Measurements from ENCODE around the gene FRMD1. TPM values are rescaled to one million over a fixed set of nuclear protein-coding genes. Genes with fewer than 3 reads are reported as not detected.

Gene FRMD1
- total RNA-seq, 1 donor from 2014 or later: not detected

DNA sequence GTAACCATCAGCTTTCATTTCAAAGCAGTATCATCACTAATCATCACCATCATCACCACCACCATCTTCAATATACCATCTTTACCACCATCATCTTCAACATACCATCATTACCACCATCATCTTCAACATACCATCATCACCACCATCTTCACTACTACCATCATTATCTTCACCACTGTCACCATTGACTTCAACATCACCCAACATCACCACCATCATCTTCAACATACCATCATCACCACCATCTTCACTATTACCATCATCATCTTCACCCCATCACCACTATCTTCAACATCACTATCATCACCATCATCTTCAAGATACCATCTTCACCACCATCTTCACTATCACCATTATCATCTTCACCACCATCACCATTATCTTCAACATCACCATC, 40.5 kb upstream of the FRMD1 start:
- H3K36me3 Mint-ChIP-seq (ENCODE audit: low read depth): no peaks in the 10 kb centered on the region
- H3K27ac Mint-ChIP-seq: no peak overlapping the region
- no peak overlapping the region for H3K4me3 Mint-ChIP-seq
- intact Hi-C loops (cut with micrococcal nuclease): no loop called here
- H3K9me3 Mint-ChIP-seq: peaks cover 13% of the 10 kb centered on the region
- H3K4me1 Mint-ChIP-seq (ENCODE audit: low read depth): no peaks in the 10 kb centered on the region
- DNase-seq (ENCODE audit: low spot score): no peak
- H3K27me3 Mint-ChIP-seq (ENCODE audit: insufficient read depth): no peaks in the 10 kb centered on the region

GRCh38 chr6:168118935-168119334, 39.9 kb upstream of the FRMD1 start:
- no peak overlapping the region for H3K27ac Mint-ChIP-seq
- no peak for DNase-seq (ENCODE audit: low spot score)
- H3K4me3 Mint-ChIP-seq: no peak overlapping the region
- no peaks in the 10 kb centered on the region for H3K36me3 Mint-ChIP-seq (ENCODE audit: low read depth)
- H3K4me1 Mint-ChIP-seq (ENCODE audit: low read depth): no peaks in the 10 kb centered on the region
- intact Hi-C loops (cut with micrococcal nuclease): no loop called here
- H3K9me3 Mint-ChIP-seq: peaks cover 13% of the 10 kb centered on the region
- no peaks in the 10 kb centered on the region for H3K27me3 Mint-ChIP-seq (ENCODE audit: insufficient read depth)

GRCh38 chr6:168117942-168118341, 38.9 kb upstream of the FRMD1 start:
- no peak overlapping the region for H3K4me3 Mint-ChIP-seq
- H3K27ac Mint-ChIP-seq: no peak overlapping the region
- intact Hi-C loops (cut with micrococcal nuclease): no loop called here
- DNase-seq (ENCODE audit: low spot score): no peak
- no peaks in the 10 kb centered on the region for H3K4me1 Mint-ChIP-seq (ENCODE audit: low read depth)
- peaks cover 12% of the 10 kb centered on the region for H3K9me3 Mint-ChIP-seq
- H3K36me3 Mint-ChIP-seq (ENCODE audit: low read depth): no peaks in the 10 kb centered on the region
- no peaks in the 10 kb centered on the region for H3K27me3 Mint-ChIP-seq (ENCODE audit: insufficient read depth)

GRCh38 chr6:168116975-168117899, 38.2 kb upstream of the FRMD1 start:
- no peaks in the 10 kb centered on the region for H3K4me1 Mint-ChIP-seq (ENCODE audit: low read depth)
- intact Hi-C loops (cut with micrococcal nuclease): no loop called here
- no peak overlapping the region for H3K4me3 Mint-ChIP-seq
- no peaks in the 10 kb centered on the region for H3K36me3 Mint-ChIP-seq (ENCODE audit: low read depth)
- H3K9me3 Mint-ChIP-seq: peaks cover 6% of the 10 kb centered on the region
- no peaks in the 10 kb centered on the region for H3K27me3 Mint-ChIP-seq (ENCODE audit: insufficient read depth)
- no peak overlapping the region for H3K27ac Mint-ChIP-seq
- no peak for DNase-seq (ENCODE audit: low spot score)

- intact Hi-C loops (cut with micrococcal nuclease): no loop called here
- H3K4me1 Mint-ChIP-seq (ENCODE audit: low read depth): no peaks in the 10 kb centered on the region
- no peak overlapping the region for H3K27ac Mint-ChIP-seq
- no peak for DNase-seq (ENCODE audit: low spot score)
- no peaks in the 10 kb centered on the region for H3K36me3 Mint-ChIP-seq (ENCODE audit: low read depth)
- H3K27me3 Mint-ChIP-seq (ENCODE audit: insufficient read depth): no peaks in the 10 kb centered on the region
- H3K4me3 Mint-ChIP-seq: no peak overlapping the region
- peaks cover 6% of the 10 kb centered on the region for H3K9me3 Mint-ChIP-seq
Observed at GRCh38 chr6:168116438-168116974, 37.5 kb upstream of the FRMD1 start.

DNA sequence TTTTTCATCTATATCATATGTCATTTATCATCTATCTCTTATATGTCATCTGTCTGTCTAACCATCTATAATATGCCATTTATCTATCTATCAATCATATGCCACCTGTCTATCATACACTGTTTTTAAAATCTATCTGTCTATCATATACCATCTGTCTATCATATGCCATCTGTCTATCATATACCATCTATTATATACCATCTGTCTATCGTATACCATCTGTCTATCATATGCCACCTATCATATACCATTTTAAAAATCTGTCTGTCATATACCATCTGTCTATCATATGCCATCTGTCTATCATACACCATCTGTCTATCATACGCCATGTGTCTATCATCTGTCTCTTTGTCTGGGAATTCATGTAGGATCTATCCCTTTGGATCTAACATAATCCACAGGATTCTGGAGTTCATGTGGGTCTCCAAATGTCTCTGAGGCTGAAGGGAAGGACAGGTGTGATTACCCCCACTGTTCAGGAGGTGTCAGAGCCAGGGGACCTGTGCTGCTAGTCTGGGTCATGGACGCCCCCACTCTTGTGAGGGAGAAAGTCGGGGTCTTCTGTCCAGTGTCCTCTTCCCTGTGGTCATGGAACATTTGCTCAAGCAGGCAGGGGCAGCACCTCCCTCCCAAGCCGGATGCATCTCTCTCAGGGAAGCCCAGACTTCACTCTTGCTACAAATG, 36.9 kb upstream of the FRMD1 start:
- DNase-seq (ENCODE audit: low spot score): no peak
- intact Hi-C loops (cut with micrococcal nuclease): no loop called here
- no peak overlapping the region for H3K27ac Mint-ChIP-seq
- peaks cover 6% of the 10 kb centered on the region for H3K9me3 Mint-ChIP-seq
- no peak overlapping the region for H3K4me3 Mint-ChIP-seq
- no peaks in the 10 kb centered on the region for H3K27me3 Mint-ChIP-seq (ENCODE audit: insufficient read depth)
- no peaks in the 10 kb centered on the region for H3K4me1 Mint-ChIP-seq (ENCODE audit: low read depth)
- H3K36me3 Mint-ChIP-seq (ENCODE audit: low read depth): no peaks in the 10 kb centered on the region

DNA sequence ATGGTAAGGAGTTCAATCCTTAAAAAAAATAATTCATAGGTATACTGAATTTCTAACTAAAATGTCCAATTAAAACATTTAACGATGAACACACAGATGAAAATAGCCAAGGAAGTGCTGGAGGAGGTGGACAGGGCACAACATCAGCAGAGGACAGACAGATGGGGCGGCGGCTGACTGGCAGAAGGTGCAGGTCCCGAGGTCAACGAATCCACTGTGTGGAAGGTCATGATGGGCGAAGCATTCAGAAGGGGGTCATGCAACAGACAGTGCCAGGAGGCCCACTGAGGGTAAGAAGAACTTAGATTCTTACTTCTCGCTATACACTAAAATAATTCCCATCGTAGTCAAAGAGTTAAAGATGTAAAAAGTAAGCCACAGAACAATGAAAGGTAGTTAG, 34.2 kb upstream of the FRMD1 start:
- Mint-ChIP-seq H3K4me1 (ENCODE audit: low read depth) (no peaks in the 10 kb centered on the region), H3K9me3 (peaks cover 6% of the 10 kb centered on the region), H3K27ac (no peak overlapping the region), H3K27me3 (ENCODE audit: insufficient read depth) (no peaks in the 10 kb centered on the region), H3K4me3 (no peak overlapping the region), H3K36me3 (ENCODE audit: low read depth) (no peaks in the 10 kb centered on the region)
- intact Hi-C loops (cut with micrococcal nuclease): no loop called here
- DNase-seq (ENCODE audit: low spot score): no peak

- H3K36me3 Mint-ChIP-seq (ENCODE audit: low read depth): no peaks in the 10 kb centered on the region
- H3K4me3 Mint-ChIP-seq: no peak overlapping the region
- no peaks in the 10 kb centered on the region for H3K4me1 Mint-ChIP-seq (ENCODE audit: low read depth)
- peaks cover 6% of the 10 kb centered on the region for H3K9me3 Mint-ChIP-seq
- no peak overlapping the region for H3K27ac Mint-ChIP-seq
- no peaks in the 10 kb centered on the region for H3K27me3 Mint-ChIP-seq (ENCODE audit: insufficient read depth)
- intact Hi-C loops (cut with micrococcal nuclease): no loop called here
- no peak for DNase-seq (ENCODE audit: low spot score)
Observed at GRCh38 chr6:168111911-168112310, 32.9 kb upstream of the FRMD1 start.

- intact Hi-C loops (cut with micrococcal nuclease): no loop called here
- Mint-ChIP-seq H3K36me3 (ENCODE audit: low read depth) (no peaks in the 10 kb centered on the region), H3K4me1 (ENCODE audit: low read depth) (no peaks in the 10 kb centered on the region), H3K27ac (no peak overlapping the region), H3K4me3 (no peak overlapping the region), H3K9me3 (peaks cover 1% of the 10 kb centered on the region), H3K27me3 (ENCODE audit: insufficient read depth) (peaks cover 1% of the 10 kb centered on the region)
- DNase-seq (ENCODE audit: low spot score): no peak
Observed at GRCh38 chr6:168110437-168110836, 31.4 kb upstream of the FRMD1 start.

GRCh38 chr6:168109171-168109570, 30.2 kb upstream of the FRMD1 start:
- no peak overlapping the region for H3K4me3 Mint-ChIP-seq
- H3K4me1 Mint-ChIP-seq (ENCODE audit: low read depth): no peaks in the 10 kb centered on the region
- H3K27me3 Mint-ChIP-seq (ENCODE audit: insufficient read depth): peaks cover 3% of the 10 kb centered on the region
- no peak overlapping the region for H3K27ac Mint-ChIP-seq
- H3K9me3 Mint-ChIP-seq: no peaks in the 10 kb centered on the region
- H3K36me3 Mint-ChIP-seq (ENCODE audit: low read depth): no peaks in the 10 kb centered on the region
- no peak for DNase-seq (ENCODE audit: low spot score)
- intact Hi-C loops (cut with micrococcal nuclease): no loop called here

DNA sequence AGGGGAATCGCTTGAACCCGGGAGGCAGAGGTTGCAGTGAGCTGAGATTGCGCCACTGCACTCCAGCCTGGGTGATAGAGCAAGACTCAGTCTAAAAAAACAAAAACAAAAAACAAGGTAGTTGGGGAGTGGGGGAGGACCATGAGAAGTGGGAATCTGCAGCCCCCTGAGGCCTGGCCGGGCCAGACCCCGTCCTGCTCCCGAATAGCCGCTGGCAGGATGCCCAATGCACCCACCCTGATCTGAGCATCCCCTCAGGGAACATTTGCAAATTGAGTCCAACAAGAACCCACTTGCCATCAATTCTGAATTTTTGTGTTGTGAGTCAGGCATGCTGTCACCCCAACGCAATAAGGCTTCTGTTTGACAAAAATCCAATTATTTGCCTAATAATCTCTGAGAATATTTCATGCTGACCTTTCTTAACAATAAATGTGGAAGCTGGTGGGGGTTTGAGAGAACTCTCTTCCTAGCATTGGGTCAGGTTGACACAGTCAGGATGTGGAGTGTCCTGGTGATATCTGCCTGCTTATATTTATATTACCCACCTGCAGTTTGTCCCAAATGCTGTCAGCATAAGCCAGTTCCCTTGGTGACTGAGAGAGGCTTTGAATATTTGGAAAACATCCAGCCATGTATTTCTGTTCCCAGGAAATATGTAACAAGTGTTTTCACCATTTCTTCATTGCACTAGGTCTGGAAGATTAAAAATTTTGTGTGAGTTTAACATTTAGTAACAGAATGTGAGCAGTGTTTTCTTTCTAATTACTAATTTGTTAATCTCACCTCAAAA, 28.4 kb upstream of the FRMD1 start:
- H3K36me3 Mint-ChIP-seq (ENCODE audit: low read depth): no peaks in the 10 kb centered on the region
- DNase-seq (ENCODE audit: low spot score): no peak
- H3K4me3 Mint-ChIP-seq: no peak overlapping the region
- intact Hi-C loops (cut with micrococcal nuclease): no loop called here
- no peak overlapping the region for H3K27ac Mint-ChIP-seq
- H3K4me1 Mint-ChIP-seq (ENCODE audit: low read depth): no peaks in the 10 kb centered on the region
- peaks cover 15% of the 10 kb centered on the region for H3K27me3 Mint-ChIP-seq (ENCODE audit: insufficient read depth)
- H3K9me3 Mint-ChIP-seq: no peaks in the 10 kb centered on the region

DNA sequence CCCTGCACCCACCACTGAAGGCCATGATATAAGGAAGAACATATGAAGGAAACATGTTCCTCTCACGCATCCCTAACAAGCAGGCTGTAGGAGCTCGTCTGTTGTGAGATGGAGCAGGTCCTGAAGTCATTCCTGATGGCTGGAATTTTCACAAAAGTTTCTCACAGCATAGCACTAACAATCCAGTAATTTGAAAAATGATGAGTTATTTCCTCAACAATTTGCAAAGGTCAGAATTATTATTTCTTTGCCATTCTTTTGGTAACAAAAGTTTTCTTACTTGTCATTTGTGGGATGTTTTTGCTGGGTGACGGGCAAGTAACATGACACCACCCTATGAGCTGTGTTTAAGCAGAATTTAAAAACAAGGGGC, 27.6 kb upstream of the FRMD1 start:
- Mint-ChIP-seq H3K27ac (no peak overlapping the region), H3K4me1 (ENCODE audit: low read depth) (no peaks in the 10 kb centered on the region), H3K27me3 (ENCODE audit: insufficient read depth) (peaks cover 23% of the 10 kb centered on the region), H3K36me3 (ENCODE audit: low read depth) (no peaks in the 10 kb centered on the region), H3K9me3 (no peaks in the 10 kb centered on the region), H3K4me3 (no peak overlapping the region)
- no peak for DNase-seq (ENCODE audit: low spot score)
- intact Hi-C loops (cut with micrococcal nuclease): no loop called here

Data from activated T-helper 1 cell treated with anti-CD3 and anti-CD28 coated beads, Interleukin-12 subunit alpha, Interleukin-12 subunit beta, Interleukin-2, Interleukin-4 antibody, amounts not matched to agents 30 ng/mL and 10 ng/mL and 1 ng/mL, durations not matched to agents 14 hours and 24 hours and 36 hours (primary cell).